B cell (primary cell): ENCODE measurements around the gene CDT1.

Experiments
- CTCF ChIP-seq: fragments of 200-600 bp; IDR thresholded peaks from one replicate; pipeline ENCODE4 v1.8.0; 2022; ENCODE audit warnings: antibody characterized with exemption, mild to moderate bottlenecking
- EZH2 ChIP-seq: IDR thresholded peaks from 2 replicates; pipeline ENCODE4 v1.6.1; 2012; ENCODE audit warnings: borderline replicate concordance, low read depth, mild to moderate bottlenecking, moderate library complexity, low read length; ENCODE audit not compliant: insufficient read depth, poor library complexity, severe bottlenecking

GRCh38 chr16:88818575-88818874 is 14.9 kb downstream of the CDT1 start:
- TF ChIP-seq CTCF (no peak), EZH2 (no peak)
